SK-N-SH (cell line): ENCODE results near the gene DGUOK. TPM values are rescaled to one million over a fixed set of nuclear protein-coding genes. Genes with fewer than 3 reads are reported as not detected.
A peak's percentile ranks its signal among the peaks of the same experiment; 100 is the strongest.

ENCODE experiments used
- CTCF ChIA-PET: fragments of 300-600, 350-600 bp; formaldehyde crosslinking; extraction: SDS; loops from one replicate; lab custom pipeline; 2021; lab: Yijun Ruan, JAX
- POLR2A ChIA-PET: fragments of 350-600 bp; sonication (Branson Sonifier 250); formaldehyde crosslinking; extraction: SDS; loops from one replicate; lab custom pipeline; 2020; ENCODE audit warnings: antibody characterized with exemption, inconsistent platforms; lab: Yijun Ruan, JAX
- DNase-seq: peaks from one replicate; pipeline ENCODE4 v3.0.0; 2012
- H2AFZ ChIP-seq: fragments of 200-600 bp; sonication (generic); 2 replicates; pipeline ENCODE4 v1.8.1; 2016; ENCODE audit warnings: antibody characterized with exemption, mild to moderate bottlenecking, low read depth
- H3F3A ChIP-seq: fragments of 200-600 bp; sonication (generic); replicated peaks from 2 replicates; pipeline ENCODE3; 2016; ENCODE audit warnings: antibody characterized with exemption, mild to moderate bottlenecking; ENCODE audit not compliant: insufficient read depth
- H3K27ac ChIP-seq, 2 experiments: fragments of 200-500 bp in 1 of 2; fragments of 200-600 bp in 1 of 2; sonication (Bioruptor generic) in 1 of 2; sonication (generic), shearing (Covaris generic) in 1 of 2; 2 replicates each; pipeline versions ENCODE4 v1.5.1 to v1.6.1; 2014 to 2016; ENCODE audit warnings: low read depth in 2 of 2, inconsistent platforms in 1 of 2, low read length in 1 of 2, mild to moderate bottlenecking in 1 of 2, mixed read lengths in 1 of 2
- H3K27me3 ChIP-seq: fragments of 200-600 bp; sonication (generic), shearing (Covaris generic); 2 replicates; pipeline ENCODE4 v1.6.1; 2016; ENCODE audit warnings: mixed run types; ENCODE audit not compliant: insufficient read depth
- H3K36me3 ChIP-seq, 2 experiments: fragments of 200-500 bp in 1 of 2; fragments of 200-600 bp in 1 of 2; sonication (Bioruptor generic) in 1 of 2; sonication (generic) in 1 of 2; replicated peaks in 1 of 2; 2 replicates each; pipeline versions ENCODE3 to v1.5.1; 2014 to 2016; ENCODE audit warnings: low read length in 1 of 2, mild to moderate bottlenecking in 1 of 2; ENCODE audit not compliant: insufficient read depth in 2 of 2, control insufficient read depth in 1 of 2
- H3K4me1 ChIP-seq, 2 experiments: fragments of 200-500 bp in 1 of 2; fragments of 200-600 bp in 1 of 2; sonication (Bioruptor generic) in 1 of 2; sonication (generic), shearing (Covaris generic) in 1 of 2; 2 replicates each; pipeline versions ENCODE4 v1.5.1 to v1.6.1; 2014 to 2016; ENCODE audit warnings: low read depth in 1 of 2, low read length in 1 of 2, mixed run types in 1 of 2; ENCODE audit not compliant: insufficient read depth in 2 of 2, control insufficient read depth in 1 of 2
- H3K4me2 ChIP-seq: fragments of 200-600 bp; sonication (generic), shearing (Covaris generic); 2 replicates; pipeline ENCODE4 v1.6.1; 2017; ENCODE audit warnings: mixed run types
- H3K4me3 ChIP-seq, 2 experiments: fragments of 200-500 bp in 1 of 2; fragments of 200-600 bp in 1 of 2; sonication (Bioruptor generic) in 1 of 2; sonication (generic), shearing (Covaris generic) in 1 of 2; 2 replicates each; pipeline versions ENCODE4 v1.5.1 to v1.8.1; 2014 to 2016; ENCODE audit warnings: low read depth in 2 of 2, inconsistent platforms in 1 of 2, low read length in 1 of 2, mild to moderate bottlenecking in 1 of 2, mixed read lengths in 1 of 2, moderate library complexity in 1 of 2
- H3K79me2 ChIP-seq: fragments of 200-600 bp; sonication (generic); 2 replicates; pipeline ENCODE4 v1.8.1; 2017; ENCODE audit warnings: mild to moderate bottlenecking; ENCODE audit not compliant: insufficient read depth
- H3K9ac ChIP-seq: fragments of 200-600 bp; sonication (generic); 2 replicates; pipeline ENCODE4 v1.6.1; 2017; ENCODE audit warnings: mixed run types
- H3K9me2 ChIP-seq: fragments of 200-600 bp; sonication (generic); 2 replicates; pipeline ENCODE4 v1.6.1; 2017; ENCODE audit warnings: mixed run types
- H3K9me3 ChIP-seq: fragments of 200-600 bp; sonication (generic); 2 replicates; pipeline ENCODE4 v1.6.1; 2017; ENCODE audit warnings: mixed run types, mild to moderate bottlenecking, moderate library complexity
- H4K20me1 ChIP-seq: fragments of 200-600 bp; sonication (generic); 2 replicates; pipeline ENCODE4 v1.6.1; 2017; ENCODE audit warnings: mild to moderate bottlenecking, mixed run types; ENCODE audit not compliant: insufficient read depth
- ELF1 ChIP-seq: IDR thresholded peaks from 2 replicates; pipeline ENCODE4 v1.4.0; 2012
- EZH2phosphoT487 ChIP-seq: fragments of 200-600 bp; sonication (generic); IDR thresholded peaks from 2 replicates; pipeline ENCODE4 v1.6.1; 2017; ENCODE audit warnings: low read depth, mixed run types, mild to moderate bottlenecking, antibody characterized with exemption, moderate library complexity, borderline replicate concordance
- FOXM1 ChIP-seq: IDR thresholded peaks from 2 replicates; pipeline ENCODE4 v1.4.0; 2012; ENCODE audit warnings: low read depth, mild to moderate bottlenecking
- MXI1 ChIP-seq: IDR thresholded peaks from 2 replicates; pipeline ENCODE4 v1.6.1; 2012; ENCODE audit warnings: mild to moderate bottlenecking, low read depth, low read length, improper control_type of control experiment
- RAD21 ChIP-seq: IDR thresholded peaks from 2 replicates; pipeline ENCODE4 v1.6.1; 2012; ENCODE audit warnings: mild to moderate bottlenecking, low read length
- REST ChIP-seq: IDR thresholded peaks from 2 replicates; pipeline ENCODE4 v1.6.1; 2012; ENCODE audit warnings: mild to moderate bottlenecking, low read depth, low read length, moderate library complexity
- RFX5 ChIP-seq: IDR thresholded peaks from 2 replicates; pipeline ENCODE4 v1.6.1; 2012; ENCODE audit warnings: mild to moderate bottlenecking, improper control_type of control experiment, low read length
- SIN3A ChIP-seq: IDR thresholded peaks from 2 replicates; pipeline ENCODE4 v1.6.1; 2012; ENCODE audit warnings: low read depth, mild to moderate bottlenecking, low read length, moderate library complexity, borderline replicate concordance
- SMC3 ChIP-seq: IDR thresholded peaks from 2 replicates; pipeline ENCODE4 v1.6.1; 2012; ENCODE audit warnings: low read depth, low read length, improper control_type of control experiment
- TAF1 ChIP-seq: IDR thresholded peaks from 2 replicates; pipeline ENCODE4 v1.6.1; 2012; ENCODE audit warnings: low read depth, mild to moderate bottlenecking, low read length, moderate library complexity, borderline replicate concordance
- WGBS: methylation state at CpG from one replicate; pipeline ENCODE4 v1.1.6; 2017; ENCODE audit warnings: low lambda C conversion rate; 5-methylcytosine and 5-hydroxymethylcytosine counted together
- polyA plus RNA-seq, 3 experiments: library from polyadenylated mRNA; depleted of rRNA; stranded (reverse); fragments of >200 nt; gene quantifications; 2 replicates each; pipeline ENCODE4 v1.2.3, GENCODE V29; 2012
- TF ChIP-seq, protein P1 (sequence below): fragments of 200-600 bp; sonication (generic); IDR thresholded peaks from 2 replicates; pipeline ENCODE4 v1.6.1; 2017; ENCODE audit warnings: antibody characterized with exemption, mild to moderate bottlenecking, moderate library complexity
- TF ChIP-seq, protein P2 (sequence below): fragments of 150-350 bp; IDR thresholded peaks from 2 replicates; pipeline ENCODE4 v1.6.1; 2017; ENCODE audit warnings: antibody characterized with exemption, low read length, low read depth, borderline replicate concordance

Gene DGUOK
- polyA plus RNA-seq, 1 of the 3 experiments (the other 2 are of a cell fraction), result 122 TPM

DNA sequence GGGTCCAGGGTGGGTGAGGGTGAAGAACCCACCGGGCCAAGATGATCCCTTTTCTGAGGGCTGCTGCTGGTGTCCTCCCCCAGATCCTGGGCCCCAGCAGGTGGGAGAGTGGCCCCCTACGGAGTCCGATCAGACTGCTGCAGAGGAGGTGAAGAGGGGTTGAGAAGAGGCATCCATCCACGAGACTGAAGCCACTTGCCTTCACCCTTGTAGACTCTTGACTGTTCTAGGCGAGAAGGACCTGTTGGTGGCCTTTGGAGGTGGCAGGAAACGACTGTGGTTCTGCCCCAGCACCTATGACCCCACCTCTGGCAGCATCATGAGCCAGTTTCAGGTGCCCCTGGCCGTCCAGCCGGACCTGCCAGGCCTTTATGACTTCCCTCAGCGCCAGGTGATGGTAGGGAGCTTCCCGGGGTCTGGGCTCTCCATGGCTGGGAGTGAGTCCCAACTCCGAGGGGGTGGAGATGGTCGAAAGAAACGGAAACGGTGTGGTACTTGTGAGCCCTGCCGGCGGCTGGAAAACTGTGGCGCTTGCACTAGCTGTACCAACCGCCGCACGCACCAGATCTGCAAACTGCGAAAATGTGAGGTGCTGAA is 59.5 kb downstream of the DGUOK start:
- H3K79me2 ChIP-seq, result peaks cover 38% of the 10 kb centered on the region; the same call in 1 of the 2 replicates
- H3K27ac ChIP-seq, result peak overlapping the region in 1 of 2 experiments; percentile 91; a peak in 1 of 4 replicates
- H3F3A ChIP-seq, result peaks cover 13% of the 10 kb centered on the region
- ChIA-PET POLR2A (interaction anchor here (0.6 to 1.7 kb wide), 2 partner anchors 14 to 16 kb away, joined by 3 to 5 read pairs; no protein-coding TSS in a partner anchor), CTCF (interaction anchor here (1.5 to 2.0 kb wide), 2 partner anchors 22 to 162 kb away, joined by 6 to 7 read pairs; no protein-coding TSS in a partner anchor)
- H3K36me3 ChIP-seq, result peaks cover 3 to 7% of the 10 kb centered on the region in 2 experiments
- DNase-seq, result no peak
- peak overlapping the region; percentile 82 for H2AFZ ChIP-seq
- H4K20me1 ChIP-seq, result peaks cover 11% of the 10 kb centered on the region; the same call in 1 of the 2 replicates
- WGBS, result 92% methylated on average over 17 of the region's 21 CpGs
- H3K4me3 ChIP-seq, result peak overlapping the region; percentile 66 to 69
- TF ChIP-seq, protein P1, sequence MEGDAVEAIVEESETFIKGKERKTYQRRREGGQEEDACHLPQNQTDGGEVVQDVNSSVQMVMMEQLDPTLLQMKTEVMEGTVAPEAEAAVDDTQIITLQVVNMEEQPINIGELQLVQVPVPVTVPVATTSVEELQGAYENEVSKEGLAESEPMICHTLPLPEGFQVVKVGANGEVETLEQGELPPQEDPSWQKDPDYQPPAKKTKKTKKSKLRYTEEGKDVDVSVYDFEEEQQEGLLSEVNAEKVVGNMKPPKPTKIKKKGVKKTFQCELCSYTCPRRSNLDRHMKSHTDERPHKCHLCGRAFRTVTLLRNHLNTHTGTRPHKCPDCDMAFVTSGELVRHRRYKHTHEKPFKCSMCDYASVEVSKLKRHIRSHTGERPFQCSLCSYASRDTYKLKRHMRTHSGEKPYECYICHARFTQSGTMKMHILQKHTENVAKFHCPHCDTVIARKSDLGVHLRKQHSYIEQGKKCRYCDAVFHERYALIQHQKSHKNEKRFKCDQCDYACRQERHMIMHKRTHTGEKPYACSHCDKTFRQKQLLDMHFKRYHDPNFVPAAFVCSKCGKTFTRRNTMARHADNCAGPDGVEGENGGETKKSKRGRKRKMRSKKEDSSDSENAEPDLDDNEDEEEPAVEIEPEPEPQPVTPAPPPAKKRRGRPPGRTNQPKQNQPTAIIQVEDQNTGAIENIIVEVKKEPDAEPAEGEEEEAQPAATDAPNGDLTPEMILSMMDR, result no peak
- no peak for TF ChIP-seq SMC3
- peaks cover 6 to 54% of the 10 kb centered on the region in 2 experiments; a peak in 3 of 4 replicates for H3K4me1 ChIP-seq
- H3K27me3 ChIP-seq, result no peaks in the 10 kb centered on the region
- no peaks in the 10 kb centered on the region for H3K9me3 ChIP-seq
- H3K9ac ChIP-seq, result peak overlapping the region; percentile 76; the same call in 1 of the 2 replicates
- H3K9me2 ChIP-seq, result no peaks in the 10 kb centered on the region
- H3K4me2 ChIP-seq, result peak overlapping the region; percentile 88

- Histone ChIP-seq H2AFZ (no peak overlapping the region), H3K36me3 (peaks cover 3 to 7% of the 10 kb centered on the region in 2 experiments), H3K79me2 (peaks cover 39% of the 10 kb centered on the region; the same call in 1 of the 2 replicates), H4K20me1 (peaks cover 11% of the 10 kb centered on the region; the same call in 1 of the 2 replicates), H3K4me2 (peak overlapping the region; percentile 88), H3F3A (peaks cover 13% of the 10 kb centered on the region), H3K27ac (0 out of 4 replicates have a peak overlapping the region, but pooled peaks of 1 of the 2 experiments have one; percentile 34), H3K9me2 (no peaks in the 10 kb centered on the region), H3K9ac (no peak overlapping the region), H3K27me3 (no peaks in the 10 kb centered on the region), H3K9me3 (no peaks in the 10 kb centered on the region), H3K4me3 (peak overlapping the region; percentile 41 to 42), H3K4me1 (peaks cover 6 to 46% of the 10 kb centered on the region in 2 experiments; a peak in 3 of 4 replicates)
- 48% methylated on average over 24 of the region's 24 CpGs for WGBS
- no peak for TF ChIP-seq RFX5
- peak; percentile 45 for TF ChIP-seq SMC3
- 0 out of 2 replicates have a peak, but pooled peaks have one; percentile 11 for TF ChIP-seq MXI1
- TF ChIP-seq, protein P1, result peak; percentile 45
- TF ChIP-seq ELF1, result no peak
- peak; percentile 59; the same call in 1 of the 2 replicates for TF ChIP-seq SIN3A
- no peak for TF ChIP-seq EZH2phosphoT487
- peak; percentile 59 for TF ChIP-seq RAD21
- TF ChIP-seq, protein P2, sequence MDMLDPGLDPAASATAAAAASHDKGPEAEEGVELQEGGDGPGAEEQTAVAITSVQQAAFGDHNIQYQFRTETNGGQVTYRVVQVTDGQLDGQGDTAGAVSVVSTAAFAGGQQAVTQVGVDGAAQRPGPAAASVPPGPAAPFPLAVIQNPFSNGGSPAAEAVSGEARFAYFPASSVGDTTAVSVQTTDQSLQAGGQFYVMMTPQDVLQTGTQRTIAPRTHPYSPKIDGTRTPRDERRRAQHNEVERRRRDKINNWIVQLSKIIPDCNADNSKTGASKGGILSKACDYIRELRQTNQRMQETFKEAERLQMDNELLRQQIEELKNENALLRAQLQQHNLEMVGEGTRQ, result no peak
- TF ChIP-seq REST, result peak; percentile 91
- TF ChIP-seq FOXM1, result no peak
- no peak for TF ChIP-seq TAF1
- ChIA-PET CTCF (interaction anchor here (0.9 to 2.4 kb wide), 16 partner anchors 9 to 164 kb away, joined by 3 to 14 read pairs (median 4); no protein-coding TSS in a partner anchor), POLR2A (interaction anchor here (1.1 to 2.5 kb wide), 5 partner anchors 13 to 164 kb away, joined by 3 to 11 read pairs (median 5); no protein-coding TSS in a partner anchor)
- peak; percentile 62 for DNase-seq
Observed at GRCh38 chr2:73987109-73987947, 60.6 kb downstream of the DGUOK start.
